ENCODE data around the gene LMNA. TPM values are rescaled to one million over a fixed set of nuclear protein-coding genes. Genes with fewer than 3 reads are reported as not detected.

LMNA gene
- total and polyA plus RNA-seq, 10 of the 15 experiments (the other 5 are each of a cell fraction or from before 2014, with no cell fraction given) = 0.42 to 334 (median 81.1) TPM

- TF ChIP-seq ZBTB4 (CRISPR knock-in tag; IDR thresholded peaks at IDR 0.05) = no peak
- TF ChIP-seq BHLHE40 (IDR thresholded peaks at IDR 0.05; ENCODE audit: borderline replicate concordance in 1 of 2, low read depth in 2 of 2, low read length in 1 of 2) = peak; percentile 32 to 54; a peak in 2 of 4 replicates
- no peak for TF ChIP-seq CHD4 (IDR thresholded peaks at IDR 0.05)
- TF ChIP-seq ETV6 (conservative IDR thresholded peaks at IDR 0.05 in 1 of 2, IDR thresholded peaks at IDR 0.05 in 1 of 2; ENCODE audit: borderline replicate concordance in 1 of 2, low read depth in 1 of 2) = no peak
- no peak for TF ChIP-seq ZBTB40 (IDR thresholded peaks at IDR 0.05; ENCODE audit: borderline replicate concordance)
- TF ChIP-seq CHD2 (IDR thresholded peaks at IDR 0.05; ENCODE audit: borderline replicate concordance, low read depth, low read length) = no peak
- TF ChIP-seq DPF2 (IDR thresholded peaks at IDR 0.05) = peak; percentile 41; the same call in 1 of the 2 replicates
- TF ChIP-seq POU2F2 (IDR thresholded peaks at IDR 0.05; ENCODE audit: borderline replicate concordance, low read depth, low read length) = no peak
- TF ChIP-seq IKZF1 (conservative IDR thresholded peaks at IDR 0.05) = peak; percentile 62
- TF ChIP-seq SUZ12 (IDR thresholded peaks at IDR 0.05; ENCODE audit: unreplicated experiment) = no peak
- no peak for TF ChIP-seq EGR1 (IDR thresholded peaks at IDR 0.05; ENCODE audit: borderline replicate concordance in 1 of 2, low read depth in 2 of 2, low read length in 2 of 2)
- no peak for TF ChIP-seq MYC (IDR thresholded peaks at IDR 0.05; ENCODE audit: insufficient read depth, insufficient read length, insufficient replicate concordance, low read length, severe bottlenecking)
- no peak for TF ChIP-seq ATF7 (IDR thresholded peaks at IDR 0.05; ENCODE audit: low read depth)
- TF ChIP-seq NR2F1 (conservative IDR thresholded peaks at IDR 0.05) = no peak
- TF ChIP-seq PML (IDR thresholded peaks at IDR 0.05; ENCODE audit: low read length) = no peak
- no peak for TF ChIP-seq RCOR1 (conservative IDR thresholded peaks at IDR 0.05; ENCODE audit: low read depth, low read length)
- no peak for TF ChIP-seq ZNF687 (IDR thresholded peaks at IDR 0.05)
Measured at GRCh38 chr1:156129687-156130577, 15.4 kb downstream of the LMNA start (continued).

All from GM12878 (cell line).